Globus pallidus (tissue), 1 donor: ENCODE data around the gene GMFB.
"Not testable (repeated sequence)": the region's sequence is repeated elsewhere in the genome, so short reads cannot be mapped to it uniquely, and the experiment has no call there.

ENCODE experiments used
- DNase-seq: peaks from one replicate; pipeline ENCODE4 v3.0.0-alpha.2; 2015; ENCODE audit warnings: low spot score

The GMFB gene

GRCh38 chr14:54458536-54458935, 30.2 kb downstream of the GMFB start:
- DNase-seq = not testable (repeated sequence)

GRCh38 chr14:54457609-54457996, 31.2 kb downstream of the GMFB start:
- no peak for DNase-seq

- not testable (repeated sequence) for DNase-seq
Measured at GRCh38 chr14:54456820-54457608, 31.8 kb downstream of the GMFB start.

- no peak for DNase-seq
Measured at GRCh38 chr14:54455363-54455762, 33.4 kb downstream of the GMFB start.

GRCh38 chr14:54453990-54454389, 34.8 kb downstream of the GMFB start:
- not testable (repeated sequence) for DNase-seq

GRCh38 chr14:54453252-54453651, 35.5 kb downstream of the GMFB start:
- no peak for DNase-seq

- DNase-seq = no peak
Measured at GRCh38 chr14:54451961-54452360, 36.8 kb downstream of the GMFB start.

- DNase-seq = no peak
Measured at GRCh38 chr14:54451121-54451601, 37.6 kb downstream of the GMFB start.

- DNase-seq = no peak
Measured at GRCh38 chr14:54450535-54450934, 38.2 kb downstream of the GMFB start.

- DNase-seq = no peak
Measured at GRCh38 chr14:54447231-54447692, 41.5 kb downstream of the GMFB start.

- no peak for DNase-seq
Measured at GRCh38 chr14:54446161-54446693, 42.6 kb downstream of the GMFB start.

- no peak for DNase-seq
Measured at GRCh38 chr14:54444681-54445080, 44.1 kb downstream of the GMFB start.

GRCh38 chr14:54443981-54444380, 44.8 kb downstream of the GMFB start:
- no peak for DNase-seq

- DNase-seq = not testable (repeated sequence)
Measured at GRCh38 chr14:54442961-54443360, 45.8 kb downstream of the GMFB start.

- DNase-seq = peak; percentile 91
Measured at GRCh38 chr14:54440873-54441868, 47.6 kb downstream of the GMFB start, which contains the start of gene CNIH1. Gene CNIH1 (minus strand): TSS chr14:54441374. CDS start chr14:54441327, 47 bp downstream.

GRCh38 chr14:54440476-54440872, 48.3 kb downstream of the GMFB start:
- DNase-seq = peak; percentile 9

GRCh38 chr14:54440037-54440436, 48.7 kb downstream of the GMFB start:
- no peak for DNase-seq

GRCh38 chr14:54438703-54439102, 50.1 kb downstream of the GMFB start:
- DNase-seq = no peak

GRCh38 chr14:54437954-54438353, 50.8 kb downstream of the GMFB start:
- not testable (repeated sequence) for DNase-seq

- no peak for DNase-seq
Measured at GRCh38 chr14:54435500-54435981, 53.2 kb downstream of the GMFB start.

GRCh38 chr14:54428527-54428926, 60.3 kb downstream of the GMFB start:
- no peak for DNase-seq

GRCh38 chr14:54427871-54428270, 60.9 kb downstream of the GMFB start:
- no peak for DNase-seq
